AG04449 (cell line): ENCODE measurements around the gene MAP7D1.
"Not testable (repeated sequence)": the region's sequence is repeated elsewhere in the genome, so short reads cannot be mapped to it uniquely, and the experiment has no call there.

ENCODE experiments used
- CTCF ChIA-PET: fragments of 350-600 bp; formaldehyde crosslinking; extraction: SDS; loops from one replicate; lab custom pipeline; 2021; ENCODE audit warnings: antibody characterized with exemption; lab: Yijun Ruan, JAX
- POLR2A ChIA-PET: fragments of 400-600, 350-600 bp; formaldehyde crosslinking; extraction: SDS; loops from one replicate; lab custom pipeline; 2020; ENCODE audit warnings: antibody characterized with exemption, inconsistent platforms; lab: Yijun Ruan, JAX
- DNase-seq: peaks from one replicate; pipeline ENCODE4 v3.0.0-alpha.2; 2010; ENCODE audit warnings: low read depth, low spot score
- H3K4me3 ChIP-seq: 2 replicates; pipeline ENCODE4 v1.5.1; 2011; ENCODE audit warnings: low read depth, mild to moderate bottlenecking, control low read depth, low read length
- TF ChIP-seq, protein P1 (sequence below): IDR thresholded peaks from one replicate; pipeline ENCODE4 v1.5.1; 2011; ENCODE audit warnings: mild to moderate bottlenecking, moderate library complexity, low read length, control low read depth, inconsistent platforms; ENCODE audit not compliant: insufficient read depth; ENCODE audit errors: missing control alignments

MAP7D1 gene

DNA sequence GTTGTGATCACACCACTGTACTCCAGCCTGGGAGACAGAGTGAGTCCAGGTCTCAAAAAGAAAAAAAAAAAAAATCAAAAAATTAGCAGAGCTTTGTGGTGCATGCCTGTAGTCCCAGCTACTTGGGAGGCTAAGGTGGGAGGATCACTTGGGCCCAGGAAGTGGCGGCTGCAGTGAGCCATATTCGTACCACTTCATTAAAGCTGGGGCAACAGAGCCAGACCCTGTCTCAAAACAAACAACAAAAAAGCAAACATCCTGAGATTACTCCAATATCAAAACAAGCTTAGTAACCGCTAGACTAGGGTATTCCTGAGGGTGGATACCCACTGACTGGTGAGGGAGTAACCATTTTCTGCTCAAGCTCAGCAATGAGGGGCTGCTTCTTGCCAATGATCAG lies 55.3 kb downstream of the MAP7D1 start:
- ChIA-PET CTCF (interaction anchor here (0.6 to 2.7 kb wide), 4 partner anchors 8 to 76 kb away, joined by 3 to 14 read pairs (median 4); no protein-coding TSS in a partner anchor), POLR2A (interaction anchor here (1.3 kb wide), 1 partner anchor 12 kb away, joined by 3 read pairs; the partner anchor contains the start of gene THRAP3)
- DNase-seq: no peak
- no peak overlapping the region for H3K4me3 ChIP-seq
- TF ChIP-seq, protein P1, sequence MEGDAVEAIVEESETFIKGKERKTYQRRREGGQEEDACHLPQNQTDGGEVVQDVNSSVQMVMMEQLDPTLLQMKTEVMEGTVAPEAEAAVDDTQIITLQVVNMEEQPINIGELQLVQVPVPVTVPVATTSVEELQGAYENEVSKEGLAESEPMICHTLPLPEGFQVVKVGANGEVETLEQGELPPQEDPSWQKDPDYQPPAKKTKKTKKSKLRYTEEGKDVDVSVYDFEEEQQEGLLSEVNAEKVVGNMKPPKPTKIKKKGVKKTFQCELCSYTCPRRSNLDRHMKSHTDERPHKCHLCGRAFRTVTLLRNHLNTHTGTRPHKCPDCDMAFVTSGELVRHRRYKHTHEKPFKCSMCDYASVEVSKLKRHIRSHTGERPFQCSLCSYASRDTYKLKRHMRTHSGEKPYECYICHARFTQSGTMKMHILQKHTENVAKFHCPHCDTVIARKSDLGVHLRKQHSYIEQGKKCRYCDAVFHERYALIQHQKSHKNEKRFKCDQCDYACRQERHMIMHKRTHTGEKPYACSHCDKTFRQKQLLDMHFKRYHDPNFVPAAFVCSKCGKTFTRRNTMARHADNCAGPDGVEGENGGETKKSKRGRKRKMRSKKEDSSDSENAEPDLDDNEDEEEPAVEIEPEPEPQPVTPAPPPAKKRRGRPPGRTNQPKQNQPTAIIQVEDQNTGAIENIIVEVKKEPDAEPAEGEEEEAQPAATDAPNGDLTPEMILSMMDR: no peak

DNA sequence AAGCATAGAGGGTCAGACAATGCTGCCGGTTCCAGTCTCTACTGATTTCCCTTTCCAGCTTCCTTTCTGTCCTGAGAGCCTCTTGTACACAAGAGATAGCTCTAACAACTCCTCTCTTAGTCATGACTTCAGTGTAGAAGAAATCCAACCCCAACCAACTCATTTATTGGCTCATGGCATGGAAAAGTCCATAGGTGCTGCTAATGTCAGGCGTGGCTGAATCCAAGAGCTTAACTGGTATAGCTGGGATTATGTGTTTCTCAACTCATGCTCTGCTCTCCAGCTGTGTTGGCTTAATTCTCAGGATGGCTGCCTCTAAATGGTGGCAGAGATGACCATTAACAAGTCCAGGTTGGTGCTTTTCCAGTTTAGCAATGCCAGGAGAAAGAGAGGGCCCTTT lies 55.9 kb downstream of the MAP7D1 start:
- DNase-seq: no peak
- ChIA-PET CTCF (interaction anchor here (0.6 to 2.7 kb wide), 4 partner anchors 8 to 76 kb away, joined by 3 to 14 read pairs (median 4); no protein-coding TSS in a partner anchor), POLR2A (interaction anchor here (0.6 to 1.3 kb wide), 2 partner anchors 12 to 52 kb away, joined by 3 read pairs; partner anchors contain the start of gene THRAP3)
- TF ChIP-seq, protein P1: no peak
- no peak overlapping the region for H3K4me3 ChIP-seq

DNA sequence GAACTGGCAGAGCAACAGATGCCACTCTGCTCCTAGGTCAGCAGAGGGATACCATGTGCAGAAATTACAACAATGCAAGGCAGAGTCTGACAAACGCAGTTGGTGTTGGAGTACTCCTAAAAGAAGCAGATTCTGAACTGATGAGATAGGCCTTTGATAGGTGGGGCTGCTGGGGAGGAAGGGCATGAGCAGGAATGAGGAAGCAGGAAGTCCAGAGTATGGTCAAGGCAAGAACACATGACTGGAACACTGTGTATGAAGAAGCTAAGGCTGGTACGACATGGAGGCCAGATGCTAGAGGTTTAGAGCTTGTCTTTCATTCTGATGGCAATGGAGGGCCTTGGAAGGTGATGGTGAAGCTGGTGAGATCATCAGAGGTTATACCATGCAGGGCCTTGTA lies 56.8 kb downstream of the MAP7D1 start:
- POLR2A ChIA-PET: no interaction called here
- CTCF ChIA-PET: interaction anchor here (0.6 to 2.7 kb wide), 3 partner anchors 9 to 78 kb away, joined by 3 to 14 read pairs (median 4); no protein-coding TSS in a partner anchor
- TF ChIP-seq, protein P1: no peak
- DNase-seq: no peak
- no peak overlapping the region for H3K4me3 ChIP-seq

- DNase-seq: no peak
- CTCF ChIA-PET: interaction anchor here (0.7 to 3.7 kb wide), 9 partner anchors 10 to 120 kb away, joined by 3 to 24 read pairs (median 4); partner anchors contain the start of gene TRAPPC3
- TF ChIP-seq, protein P1: peak; percentile 26
- H3K4me3 ChIP-seq: no peak overlapping the region
- POLR2A ChIA-PET: no interaction called here
Observed at GRCh38 chr1:36217670-36218069, 61.7 kb downstream of the MAP7D1 start.

DNA sequence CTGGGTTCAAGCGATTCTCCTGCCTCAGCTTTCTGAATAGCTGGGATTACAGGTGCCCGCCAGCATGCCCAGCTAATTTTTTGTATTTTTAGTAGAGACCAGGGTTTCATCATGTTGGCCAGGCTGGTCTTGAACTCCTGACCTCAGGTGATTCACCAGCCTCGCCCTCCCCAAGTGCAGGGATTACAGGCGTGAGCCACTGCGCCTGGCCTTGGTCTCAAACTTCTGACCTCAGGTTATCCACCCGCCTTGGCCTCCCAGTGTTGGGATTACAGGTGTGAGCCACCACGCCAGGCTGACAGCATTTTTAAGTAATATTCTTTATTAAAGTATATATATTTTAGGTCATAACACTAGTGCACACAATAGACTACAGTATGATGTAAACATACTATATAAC lies 65.9 kb downstream of the MAP7D1 start:
- DNase-seq, POLR2A ChIA-PET: not testable (repeated sequence)

GRCh38 chr1:36222481-36223380 lies 66.8 kb downstream of the MAP7D1 start:
- H3K4me3 ChIP-seq: peak overlapping the region; percentile 60
- CTCF ChIA-PET: interaction anchor here (1.0 to 4.0 kb wide), 8 partner anchors 35 to 146 kb away, joined by 3 to 22 read pairs (median 6); partner anchors contain the start of gene TRAPPC3

More for the DNA sequence above, 65.9 kb downstream of the MAP7D1 start:
- H3K4me3 ChIP-seq: not testable (repeated sequence)
- CTCF ChIA-PET: interaction anchor here (0.7 to 4.0 kb wide), 6 partner anchors 9 to 88 kb away, joined by 3 to 22 read pairs (median 4); partner anchors contain the start of gene TRAPPC3

More at GRCh38 chr1:36222481-36223380, 66.8 kb downstream of the MAP7D1 start:
- POLR2A ChIA-PET: interaction anchor here (0.7 to 2.6 kb wide), 4 partner anchors 11 to 73 kb away, joined by 3 to 21 read pairs (median 6); partner anchors contain the start of gene TRAPPC3
- TF ChIP-seq, protein P1: no peak
- DNase-seq: no peak
